K562 (cell line): ENCODE measurements around the gene COP1.

Experiments
- EGR1 ChIP-seq: fragments of 450-650 bp; conservative IDR thresholded peaks from 2 replicates; pipeline ENCODE4 v1.6.1; 2017; ENCODE audit warnings: mild to moderate bottlenecking
- EZH2 ChIP-seq: IDR thresholded peaks from 2 replicates; pipeline ENCODE4 v1.6.1; 2012; ENCODE audit warnings: low read depth, mild to moderate bottlenecking, inconsistent platforms, low read length, borderline replicate concordance
- MCM3 ChIP-seq: fragments of 450-650 bp; IDR thresholded peaks from 2 replicates; pipeline ENCODE4 v1.6.1; 2016
- SIX5 ChIP-seq, 2 experiments: IDR thresholded peaks; 2 replicates each; pipeline ENCODE4 v1.6.1; 2011; ENCODE audit warnings: low read length in 2 of 2, borderline replicate concordance in 1 of 2, low read depth in 1 of 2, mild to moderate bottlenecking in 1 of 2, moderate library complexity in 1 of 2; ENCODE audit not compliant: insufficient read depth in 1 of 2
- ZNF274 ChIP-seq: IDR thresholded peaks from 2 replicates; pipeline ENCODE4 v1.6.1; 2011; ENCODE audit warnings: low read depth, mild to moderate bottlenecking, low read length, moderate library complexity, borderline replicate concordance

GRCh38 chr1:176178316-176178715, 28.8 kb downstream of the COP1 start:
- TF ChIP-seq SIX5 (IDR thresholded peaks at IDR 0.05; ENCODE audit: borderline replicate concordance in 1 of 2, insufficient read depth in 1 of 2, low read depth in 1 of 2, low read length in 2 of 2) (no peak), MCM3 (no peak), ZNF274 (no peak), EZH2 (no peak), EGR1 (no peak)
